Activated T-helper 9 cell treated with anti-CD3 and anti-CD28 coated beads, Interleukin-2, amount 50 U/mL, for 16 hours (primary cell): ENCODE data around the gene GAREM1.
"Not testable (repeated sequence)": the region's sequence is repeated elsewhere in the genome, so short reads cannot be mapped to it uniquely, and the experiment has no call there.

ENCODE experiments used
- DNase-seq: peaks from one replicate; pipeline ENCODE4 v3.0.0-alpha.2; 2020; ENCODE audit warnings: low read depth

The GAREM1 gene

GRCh38 chr18:32326450-32327308, 144.0 kb downstream of the GAREM1 start:
- DNase-seq: no peak

DNA sequence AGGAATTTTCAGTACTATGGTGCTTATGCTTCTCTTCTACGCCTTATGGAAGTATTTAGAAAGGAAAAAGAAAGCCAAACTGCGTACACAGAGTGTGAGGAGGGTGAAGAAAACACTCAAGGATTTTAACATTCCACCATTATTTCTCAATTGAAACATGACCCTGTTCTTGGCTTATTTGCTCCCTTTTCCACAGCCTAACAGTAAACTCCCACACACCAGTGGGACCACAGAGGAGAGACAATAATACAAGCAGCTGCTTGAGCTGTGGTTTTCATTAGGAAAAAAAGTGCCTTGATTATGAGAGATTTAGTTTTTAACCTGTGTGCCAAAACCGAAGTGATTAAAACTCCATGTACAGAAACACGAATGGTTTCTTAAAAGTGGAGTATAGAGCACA, 146.5 kb downstream of the GAREM1 start:
- no peak for DNase-seq

- DNase-seq: no peak
These were observed 148.9 kb downstream of the GAREM1 start for GRCh38 chr18:32321826-32322225.

GRCh38 chr18:32319084-32319483, 151.6 kb downstream of the GAREM1 start:
- no peak for DNase-seq

DNA sequence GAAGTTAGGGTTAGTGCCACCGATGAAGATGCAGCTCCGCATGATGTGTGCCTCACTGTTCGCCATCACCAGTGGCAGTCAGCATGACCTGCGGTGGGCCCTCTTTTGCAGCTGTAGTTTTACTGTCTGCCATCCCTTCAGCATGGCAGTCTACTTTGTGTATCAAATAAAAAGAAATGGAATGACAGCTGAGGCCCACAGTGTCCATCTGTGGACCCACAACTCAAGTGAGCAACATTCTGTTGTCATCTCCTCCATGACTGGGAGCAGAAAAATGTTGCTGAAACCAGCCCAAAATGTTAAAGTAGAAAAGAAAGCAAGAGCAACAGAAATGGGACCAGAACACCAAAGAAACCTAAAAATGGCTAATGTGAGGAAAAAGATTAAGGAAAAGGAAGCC, 152.1 kb downstream of the GAREM1 start:
- DNase-seq: no peak

DNA sequence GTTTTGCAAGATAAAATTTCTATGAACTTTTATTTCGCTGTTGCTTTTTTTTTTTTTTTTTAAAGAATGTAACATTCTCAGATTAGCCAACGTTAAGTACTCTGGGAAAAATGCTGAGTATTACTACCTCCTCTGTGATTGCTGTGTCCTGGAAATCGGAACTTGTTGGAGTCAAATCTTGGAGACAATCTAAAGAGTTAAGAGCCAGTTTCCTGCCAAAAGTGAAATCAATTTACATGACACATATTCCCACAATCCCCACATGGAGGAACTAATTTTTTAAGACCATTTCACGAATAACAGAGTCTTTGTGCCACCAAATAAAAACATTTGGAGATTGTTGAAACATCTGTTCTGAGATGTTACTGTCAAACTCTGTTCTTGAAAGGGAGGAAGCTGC, 153.0 kb downstream of the GAREM1 start:
- DNase-seq: no peak

DNA sequence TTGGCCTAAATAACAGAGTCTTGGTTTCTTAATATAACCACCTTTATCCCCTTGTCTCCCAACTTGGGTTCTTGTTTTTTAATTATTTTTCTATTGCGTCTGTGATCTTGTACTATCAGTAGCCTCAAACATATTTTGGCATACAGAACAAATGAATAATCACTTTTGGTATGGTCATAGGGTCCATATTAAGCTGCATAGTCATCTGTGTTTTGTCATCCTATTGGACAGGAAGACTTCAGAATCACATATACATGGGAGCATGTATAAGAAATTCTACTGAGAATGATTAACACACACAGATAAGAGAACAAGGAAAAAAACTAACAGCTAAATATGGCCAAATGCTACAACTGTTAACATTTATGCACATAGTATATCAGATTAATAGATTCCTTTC, 154.8 kb downstream of the GAREM1 start:
- no peak for DNase-seq

GRCh38 chr18:32310774-32311173, 159.9 kb downstream of the GAREM1 start:
- no peak for DNase-seq

GRCh38 chr18:32310101-32310500, 160.6 kb downstream of the GAREM1 start:
- DNase-seq: no peak

- no peak for DNase-seq
These were observed 162.1 kb downstream of the GAREM1 start for GRCh38 chr18:32308493-32309120.

GRCh38 chr18:32303400-32303799, 167.3 kb downstream of the GAREM1 start:
- no peak for DNase-seq

- DNase-seq: no peak
These were observed 167.9 kb downstream of the GAREM1 start for GRCh38 chr18:32302806-32303205.

GRCh38 chr18:32301976-32302743, 168.5 kb downstream of the GAREM1 start:
- DNase-seq: no peak

DNA sequence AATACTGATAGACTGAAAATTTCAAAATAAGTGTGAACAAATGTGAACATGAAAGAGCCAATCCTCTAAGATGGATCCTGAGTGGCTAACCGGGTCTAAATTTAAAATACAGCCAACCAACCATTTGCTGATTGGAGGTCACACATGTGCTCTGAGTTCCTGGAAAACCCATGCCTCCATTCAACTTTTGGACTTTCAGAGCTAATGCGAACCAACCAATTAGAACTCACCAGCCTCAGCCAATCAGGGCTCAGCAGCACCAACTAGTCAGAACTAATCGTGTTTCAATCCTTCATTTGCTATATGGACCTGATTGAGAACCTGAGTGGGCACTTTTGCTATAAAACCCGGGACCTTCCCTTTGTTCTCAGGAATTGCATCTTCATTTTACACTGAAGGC, 169.3 kb downstream of the GAREM1 start:
- no peak for DNase-seq

- no peak for DNase-seq
These were observed 169.8 kb downstream of the GAREM1 start for GRCh38 chr18:32300914-32301313.

- no peak for DNase-seq
These were observed 171.2 kb downstream of the GAREM1 start for GRCh38 chr18:32299484-32299883.

DNA sequence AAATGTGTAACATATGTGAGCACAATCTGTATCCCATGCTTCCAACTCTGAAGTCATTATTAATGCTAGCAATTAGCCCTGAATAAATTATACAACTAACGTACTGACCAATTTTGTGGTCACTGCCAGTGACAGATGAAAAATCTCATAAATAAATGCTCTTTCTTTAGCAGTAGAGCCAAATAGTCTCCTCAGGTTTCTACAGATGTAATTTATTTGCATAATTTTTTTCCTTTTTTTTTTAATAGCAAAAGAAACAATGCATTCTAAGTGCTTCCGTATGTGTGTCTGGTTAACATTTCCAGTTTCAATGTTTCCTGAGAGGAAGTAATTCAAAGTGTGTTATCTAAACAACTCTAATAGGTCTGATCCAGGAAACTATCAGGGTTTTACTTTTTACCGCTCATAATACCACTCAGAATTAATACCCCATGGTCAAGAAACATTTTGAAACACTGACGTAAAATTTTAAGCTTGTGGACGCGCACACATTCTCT, 172.5 kb downstream of the GAREM1 start:
- no peak for DNase-seq

DNA sequence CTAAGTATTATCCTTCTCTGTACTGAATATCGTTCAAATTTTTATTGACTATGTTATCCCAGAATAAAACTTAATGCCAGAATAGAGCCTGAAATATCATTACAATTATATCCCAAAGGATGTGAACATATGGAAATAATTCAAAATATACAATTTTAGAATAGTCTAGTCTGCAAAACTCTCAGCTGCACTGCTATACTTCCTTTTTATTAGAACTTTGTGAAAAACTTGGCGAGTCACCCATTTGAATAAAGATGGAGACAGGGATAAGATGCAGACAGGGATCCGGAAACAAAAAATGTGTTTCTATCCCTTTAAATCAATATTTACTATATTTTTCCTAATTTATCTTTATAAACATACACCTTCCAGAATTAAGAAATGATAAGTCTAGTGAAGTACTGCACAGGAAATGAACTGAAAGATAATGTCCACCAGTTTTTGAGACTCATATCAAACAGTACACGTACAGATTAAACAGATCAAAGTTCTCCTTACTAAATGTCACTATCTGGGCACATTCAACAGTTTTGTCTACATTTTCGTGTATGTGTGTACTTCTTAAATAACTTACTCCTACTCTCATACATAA, 173.0 kb downstream of the GAREM1 start:
- no peak for DNase-seq

DNA sequence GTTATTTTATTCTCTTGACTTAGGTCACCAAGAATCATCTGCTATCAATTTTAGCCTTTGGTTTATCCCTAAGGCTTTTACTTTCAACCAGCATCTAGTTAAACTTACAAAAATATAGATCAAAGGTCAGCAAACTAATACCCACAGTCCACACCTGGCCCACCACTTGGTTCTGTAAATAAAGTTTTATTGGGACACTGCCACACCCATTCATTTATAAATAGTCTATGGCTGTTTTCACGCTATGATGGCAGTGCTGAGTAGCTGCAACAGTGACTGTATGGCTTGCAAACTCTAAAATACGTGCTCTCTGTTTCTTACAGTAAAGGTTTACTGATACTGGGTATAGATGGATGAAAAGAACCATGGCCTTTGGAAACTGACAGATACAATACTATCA, 173.8 kb downstream of the GAREM1 start:
- DNase-seq: no peak

DNA sequence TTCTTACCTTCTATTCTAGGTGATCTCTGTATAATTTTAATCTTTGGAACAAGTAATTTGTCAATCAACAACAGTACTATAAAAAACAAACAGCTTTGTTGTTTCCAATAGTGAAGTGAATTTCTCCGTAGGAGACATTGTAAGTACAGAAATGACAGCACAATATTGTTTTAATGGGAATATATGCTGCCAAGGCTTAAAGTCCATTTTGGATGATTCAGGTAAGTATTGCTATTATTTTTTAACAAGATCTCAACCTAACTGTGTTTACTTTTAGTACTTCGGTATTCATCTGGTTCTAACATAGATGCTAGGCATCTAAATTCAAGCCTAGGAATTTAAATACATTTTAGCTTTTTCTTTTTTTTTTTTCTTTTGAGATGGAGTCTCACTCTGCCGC, 175.1 kb downstream of the GAREM1 start:
- no peak for DNase-seq

- no peak for DNase-seq
These were observed 177.6 kb downstream of the GAREM1 start for GRCh38 chr18:32293107-32293506.

GRCh38 chr18:32291623-32292022, 179.1 kb downstream of the GAREM1 start:
- not testable (repeated sequence) for DNase-seq
